H1 (cell line): Measurements from ENCODE around the gene DIPK1A. TPM values are rescaled to one million over a fixed set of nuclear protein-coding genes. Genes with fewer than 3 reads are reported as not detected.

ENCODE experiments used
- CTCF ChIA-PET: fragments of 300-600 bp; sonication (Branson Sonifier 250); formaldehyde crosslinking; loops from one replicate; lab custom pipeline; 2021; ENCODE audit not compliant: partially characterized antibody; lab: Charles Lee
- POLR2A ChIA-PET: fragments of 300-600 bp; sonication (Branson Sonifier 250); formaldehyde crosslinking; loops from one replicate; lab custom pipeline; 2021; ENCODE audit warnings: inconsistent platforms; ENCODE audit not compliant: partially characterized antibody; lab: Charles Lee
- DNase-seq, 2 experiments: peaks; one replicate each; pipeline versions ENCODE4 v3.0.0 to v3.0.0-alpha.2; 2010 to 2022; ENCODE audit warnings: low spot score in 2 of 2, low read depth in 1 of 2, mixed read lengths in 1 of 2
- FAIRE-seq: peaks from 2 replicates; lab custom pipeline; 2011; peaks lifted over from hg19 to GRCh38; lab: Jason Lieb, UNC
- H2AFZ ChIP-seq: 2 replicates; pipeline ENCODE4 v1.8.1; 2012; ENCODE audit warnings: low read length, inconsistent platforms
- H2AK5ac ChIP-seq: 2 replicates; pipeline ENCODE4 v1.6.1; 2013; ENCODE audit warnings: low read depth, low read length
- H2BK120ac ChIP-seq: replicated peaks from 2 replicates; pipeline ENCODE3; 2013; ENCODE audit warnings: low read depth, low read length, inconsistent platforms
- H2BK12ac ChIP-seq: 2 replicates; pipeline ENCODE4 v1.6.1; 2013; ENCODE audit warnings: low read depth, low read length
- H2BK15ac ChIP-seq: 2 replicates; pipeline ENCODE4 v1.6.1; 2013; ENCODE audit warnings: low read length
- H2BK20ac ChIP-seq: 2 replicates; pipeline ENCODE4 v1.6.1; 2013; ENCODE audit warnings: low read length
- H2BK5ac ChIP-seq: 2 replicates; pipeline ENCODE4 v1.6.1; 2013; ENCODE audit warnings: low read depth, low read length
- H3K14ac ChIP-seq: 2 replicates; pipeline ENCODE4 v1.6.1; 2013; ENCODE audit warnings: inconsistent platforms; ENCODE audit not compliant: insufficient read length
- H3K18ac ChIP-seq: 2 replicates; pipeline ENCODE4 v1.6.1; 2013; ENCODE audit warnings: low read length; ENCODE audit errors: extremely low read depth
- H3K23ac ChIP-seq: 2 replicates; pipeline ENCODE4 v1.6.1; 2013; ENCODE audit warnings: inconsistent platforms; ENCODE audit not compliant: insufficient read length
- H3K23me2 ChIP-seq: 2 replicates; pipeline ENCODE4 v1.6.1; 2013; ENCODE audit warnings: low read depth, low read length
- H3K27ac ChIP-seq: 2 replicates; pipeline ENCODE4 v1.6.1; 2011; ENCODE audit warnings: low read depth, low read length, inconsistent platforms
- H3K27me3 ChIP-seq, 4 experiments: replicated peaks in 1 of 4; 1 replicate in 1 of 4; 2 replicates in 3 of 4; pipeline versions ENCODE4 v1.6.1 to v1.8.1; 2011 to 2013; ENCODE audit warnings: low read length in 3 of 4, mild to moderate bottlenecking in 3 of 4, inconsistent platforms in 2 of 4, mixed read lengths in 2 of 4, moderate library complexity in 1 of 4; ENCODE audit not compliant: control insufficient read depth in 3 of 4, insufficient read depth in 3 of 4; ENCODE audit errors: extremely low read depth in 1 of 4
- H3K36me3 ChIP-seq, 4 experiments: 2 replicates each; pipeline versions ENCODE4 v1.6.1 to v1.8.1; 2011 to 2013; ENCODE audit warnings: mild to moderate bottlenecking in 4 of 4, low read length in 3 of 4, moderate library complexity in 2 of 4, control low read depth in 1 of 4, inconsistent platforms in 1 of 4; ENCODE audit not compliant: insufficient read depth in 4 of 4, control insufficient read depth in 2 of 4
- H3K4ac ChIP-seq: replicated peaks from 2 replicates; pipeline ENCODE3; 2013; ENCODE audit warnings: low read length, low read depth, mixed read lengths, inconsistent platforms; ENCODE audit not compliant: insufficient read length
- H3K4me1 ChIP-seq, 4 experiments: replicated peaks in 1 of 4; 1 replicate in 1 of 4; 2 replicates in 3 of 4; pipeline versions ENCODE4 v1.6.1 to v1.8.1; 2011 to 2013; ENCODE audit warnings: low read length in 3 of 4, inconsistent platforms in 2 of 4, mixed read lengths in 1 of 4; ENCODE audit not compliant: insufficient read depth in 4 of 4, control insufficient read depth in 3 of 4
- H3K4me2 ChIP-seq, 2 experiments: 2 replicates each; pipeline versions ENCODE4 v1.6.1 to v1.8.1; 2011 to 2013; ENCODE audit warnings: low read depth in 2 of 2, low read length in 2 of 2, control low read depth in 1 of 2, inconsistent platforms in 1 of 2, mild to moderate bottlenecking in 1 of 2; ENCODE audit not compliant: insufficient read depth in 1 of 2
- H3K4me3 ChIP-seq, 4 experiments: fragments of 200-600, 300-600 bp in 1 of 4; sonication (generic), shearing (Covaris generic), sonication (Bioruptor Twin) in 1 of 4; 2 replicates each; pipeline versions ENCODE4 v1.5.1 to v1.8.1; 2011 to 2016; ENCODE audit warnings: low read length in 4 of 4, low read depth in 3 of 4, control low read depth in 2 of 4, inconsistent platforms in 2 of 4, mild to moderate bottlenecking in 2 of 4, mixed read lengths in 1 of 4, moderate library complexity in 1 of 4; ENCODE audit not compliant: insufficient read depth in 2 of 4; ENCODE audit errors: extremely low read depth in 1 of 4
- H3K56ac ChIP-seq: replicated peaks from 2 replicates; pipeline ENCODE3; 2013; ENCODE audit warnings: low read depth, mild to moderate bottlenecking, mixed read lengths, low read length, inconsistent platforms; ENCODE audit not compliant: insufficient read length
- H3K79me1 ChIP-seq: 2 replicates; pipeline ENCODE4 v1.6.1; 2013; ENCODE audit warnings: low read depth, low read length, control low read depth
- H3K79me2 ChIP-seq, 2 experiments: 2 replicates each; pipeline versions ENCODE4 v1.6.1 to v1.8.1; 2012 to 2013; ENCODE audit warnings: low read length in 2 of 2, mild to moderate bottlenecking in 2 of 2, inconsistent platforms in 1 of 2; ENCODE audit not compliant: insufficient read depth in 2 of 2, control insufficient read depth in 1 of 2
- H3K9ac ChIP-seq, 4 experiments: replicated peaks in 1 of 4; 1 replicate in 1 of 4; 2 replicates in 3 of 4; pipeline versions ENCODE4 v1.6.1 to v1.8.1; 2011 to 2013; ENCODE audit warnings: low read depth in 3 of 4, low read length in 3 of 4, control low read depth in 2 of 4, mild to moderate bottlenecking in 2 of 4, moderate library complexity in 2 of 4, inconsistent platforms in 1 of 4; ENCODE audit errors: extremely low read depth in 1 of 4
- H3K9me3 ChIP-seq, 2 experiments: 2 replicates each; pipeline versions ENCODE4 v1.6.1 to v1.8.1; 2012 to 2013; ENCODE audit warnings: mild to moderate bottlenecking in 2 of 2, moderate library complexity in 2 of 2, control low read depth in 1 of 2, inconsistent platforms in 1 of 2, low read depth in 1 of 2, low read length in 1 of 2, mixed read lengths in 1 of 2; ENCODE audit not compliant: insufficient read depth in 2 of 2
- H4K20me1 ChIP-seq, 2 experiments: replicated peaks in 1 of 2; 2 replicates each; pipeline versions ENCODE3 to v1.8.1; 2011 to 2013; ENCODE audit warnings: inconsistent platforms in 2 of 2, low read length in 2 of 2, mild to moderate bottlenecking in 1 of 2; ENCODE audit not compliant: insufficient read depth in 2 of 2, control insufficient read depth in 1 of 2
- H4K5ac ChIP-seq: 2 replicates; pipeline ENCODE4 v1.6.1; 2013; ENCODE audit warnings: low read length, low read depth, mixed read lengths, inconsistent platforms; ENCODE audit not compliant: insufficient read length
- H4K8ac ChIP-seq: 2 replicates; pipeline ENCODE4 v1.8.0; 2013; ENCODE audit warnings: mild to moderate bottlenecking, moderate library complexity, low read length, inconsistent platforms; ENCODE audit not compliant: insufficient read depth; ENCODE audit errors: extremely low read depth
- H4K91ac ChIP-seq: replicated peaks from 2 replicates; pipeline ENCODE3; 2013; ENCODE audit warnings: low read length, mixed read lengths, inconsistent platforms; ENCODE audit not compliant: insufficient read length
- CTBP2 ChIP-seq: IDR thresholded peaks from 2 replicates; pipeline ENCODE4 v1.7.0; 2011; ENCODE audit warnings: borderline replicate concordance, mild to moderate bottlenecking, moderate library complexity, mixed read lengths, low read length; ENCODE audit not compliant: insufficient read depth, insufficient read length
- EGR1 ChIP-seq: IDR thresholded peaks from 2 replicates; pipeline ENCODE4 v1.6.1; 2011; ENCODE audit warnings: low read depth, low read length, borderline replicate concordance
- EP300 ChIP-seq, 2 experiments: IDR thresholded peaks; 1 replicate in 1 of 2; 2 replicates in 1 of 2; pipeline ENCODE4 v1.6.1; 2011 to 2012; ENCODE audit warnings: low read depth in 2 of 2, low read length in 2 of 2, mild to moderate bottlenecking in 2 of 2, borderline replicate concordance in 1 of 2, inconsistent platforms in 1 of 2, moderate library complexity in 1 of 2
- GABPA ChIP-seq: IDR thresholded peaks from 2 replicates; pipeline ENCODE4 v1.6.1; 2011; ENCODE audit warnings: mild to moderate bottlenecking, low read length, moderate library complexity, borderline replicate concordance; ENCODE audit not compliant: insufficient read depth
- HDAC6 ChIP-seq: IDR thresholded peaks from one replicate; pipeline ENCODE4 v1.7.1; 2012; ENCODE audit warnings: low read depth, mild to moderate bottlenecking, inconsistent platforms, low read length, moderate library complexity
- POLR2AphosphoS5 ChIP-seq: IDR thresholded peaks from 2 replicates; pipeline ENCODE4 v1.6.1; 2011; ENCODE audit warnings: low read depth, low read length
- RXRA ChIP-seq: IDR thresholded peaks from 2 replicates; pipeline ENCODE4 v1.6.1; 2011; ENCODE audit warnings: low read depth, mild to moderate bottlenecking, low read length, moderate library complexity; ENCODE audit not compliant: insufficient read depth
- SP1 ChIP-seq: IDR thresholded peaks from 2 replicates; pipeline ENCODE4 v1.6.1; 2011; ENCODE audit warnings: low read depth, low read length
- SP2 ChIP-seq: IDR thresholded peaks from 2 replicates; pipeline ENCODE4 v1.6.1; 2012; ENCODE audit warnings: mild to moderate bottlenecking, low read length, inconsistent platforms
- USF2 ChIP-seq: IDR thresholded peaks from 2 replicates; pipeline ENCODE4 v1.6.1; 2011; ENCODE audit warnings: low read length, improper control_type of control experiment
- WGBS, 2 experiments: shearing (Covaris generic) in 1 of 2; methylation state at CpG; one replicate each; pipeline versions ENCODE4 v1.1.6 to v1.1.7; 2013 to 2015; ENCODE audit warnings: low lambda C conversion rate in 2 of 2, mixed read lengths in 2 of 2, inconsistent platforms in 1 of 2, low coverage in 1 of 2, missing lambda C conversion rate in 1 of 2; ENCODE audit not compliant: insufficient replicate concordance in 2 of 2, insufficient coverage in 1 of 2, insufficient read length in 1 of 2; ENCODE audit errors: extremely low coverage in 1 of 2, missing lambda C conversion rate in 1 of 2; 5-methylcytosine and 5-hydroxymethylcytosine counted together
- polyA plus RNA-seq, 7 experiments: library from polyadenylated mRNA; depleted of rRNA in 3 of 7; stranded (reverse) in 5 of 7; unstranded in 2 of 7; fragments of >200 nt in 5 of 7; fragments of 200-250 nt in 2 of 7; gene quantifications; 1 replicate in 5 of 7; 2 replicates in 1 of 7; 4 replicates in 1 of 7; pipeline versions ENCODE4 v1.2.1 to v1.2.3, GENCODE V29; 2011 to 2013; ENCODE audit warnings: missing spikeins in 2 of 7, mixed read lengths in 2 of 7
- total RNA-seq: library from RNA; stranded (reverse); fragmentation: NEBNext Ultra II Directional; extraction: Animal tissue kit (Norgen Biotek cat#: 25700); gene quantifications from 2 replicates; pipeline ENCODE4 v1.2.1, GENCODE V29; 2021

DIPK1A gene
- total and polyA plus RNA-seq, 2 of the 8 experiments (the other 6 are each of a cell fraction or from before 2014, with no cell fraction given), result 2.5 to 5.0 TPM

DNA sequence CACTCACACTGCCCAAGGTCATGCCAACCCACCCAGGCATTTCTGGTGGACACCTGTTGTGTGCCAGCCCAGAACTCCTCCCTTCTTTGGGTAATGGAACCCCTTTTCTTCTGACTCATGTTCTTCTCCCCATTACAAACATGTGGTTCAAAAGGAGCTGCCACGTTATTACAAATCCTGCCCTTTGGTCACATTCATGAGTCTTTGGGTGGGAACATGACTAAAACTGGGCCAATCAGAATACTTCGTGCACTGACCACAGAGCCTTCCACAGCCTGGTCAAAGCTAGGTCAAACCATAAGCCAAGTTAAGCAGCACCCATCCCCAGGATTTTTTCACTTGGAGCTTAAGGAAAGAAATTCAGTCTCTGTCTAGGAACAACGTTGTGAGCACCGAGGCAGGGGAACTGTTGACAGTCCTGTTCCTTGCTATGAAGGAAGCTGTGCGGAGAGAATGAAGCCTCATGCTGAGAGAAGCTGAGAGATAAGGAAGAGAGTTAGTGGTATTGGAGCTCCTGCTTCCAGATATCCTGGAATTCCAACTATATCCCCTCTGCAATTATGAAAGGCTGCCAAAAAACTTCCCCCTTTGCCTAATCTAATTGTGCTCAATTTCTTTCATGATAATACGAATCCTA, 46.8 kb upstream of the DIPK1A start:
- Histone ChIP-seq H3K23me2 (no peaks in the 10 kb centered on the region), H3K9ac (no peak overlapping the region), H3K4me3 (no peak overlapping the region), H4K20me1 (no peaks in the 10 kb centered on the region), H3K4ac (no peak overlapping the region), H2AK5ac (no peak overlapping the region), H3K9me3 (no peaks in the 10 kb centered on the region), H3K4me2 (no peak overlapping the region), H4K91ac (no peak overlapping the region), H2BK5ac (no peak overlapping the region), H3K56ac (no peak overlapping the region), H3K79me1 (no peaks in the 10 kb centered on the region), H3K23ac (no peak overlapping the region), H3K4me1 (no peaks in the 10 kb centered on the region), H2AFZ (0 out of 2 replicates have a peak overlapping the region, but pooled peaks have one; percentile 0)
- WGBS, 2 experiments, result 88% methylated on average over 6 of the region's 6 CpGs; no CpG with 5 or more reads in 1 of the 2 experiments
- CTCF ChIA-PET, result interaction anchor here (1.4 to 2.1 kb wide), 6 partner anchors 9 to 148 kb away, joined by 3 to 18 read pairs (median 6); no protein-coding TSS in a partner anchor
- DNase-seq, result peak in 1 of 2 experiments; percentile 26
- TF ChIP-seq SP2 (no peak), HDAC6 (no peak), POLR2AphosphoS5 (no peak), RXRA (no peak), CTBP2 (no peak), EP300 (IDR thresholded peaks at IDR 0.05; ENCODE audit: borderline replicate concordance in 1 of 2, low read depth in 2 of 2, low read length in 2 of 2) (no peak), USF2 (no peak), EGR1 (no peak), SP1 (no peak), GABPA (no peak)
- TF ChIP-seq, all 59 proteins: peak for 0
- H2BK120ac ChIP-seq, result no peak overlapping the region
- H2BK20ac ChIP-seq, result no peak overlapping the region
- no peaks in the 10 kb centered on the region for H3K27me3 ChIP-seq
- POLR2A ChIA-PET, result interaction anchor here (0.7 to 0.9 kb wide), 3 partner anchors 9 to 176 kb away, joined by 3 to 4 read pairs (median 3); partner anchors contain the start of gene RPL5
- H2BK12ac ChIP-seq, result no peak overlapping the region
- no peak overlapping the region for H4K5ac ChIP-seq
- no peak for FAIRE-seq
- H3K79me2 ChIP-seq, result no peaks in the 10 kb centered on the region
- H3K27ac ChIP-seq, result no peak overlapping the region
- no peak overlapping the region for H2BK15ac ChIP-seq
- H3K14ac ChIP-seq, result no peak overlapping the region
- H3K36me3 ChIP-seq, result no peaks in the 10 kb centered on the region
- H3K18ac ChIP-seq, result no peak overlapping the region
- no peak overlapping the region for H4K8ac ChIP-seq
